GM06990 (cell line): ENCODE results near the gene NLRP14.

Experiments
- DNase-seq: peaks from one replicate; pipeline ENCODE4 v3.0.0-alpha.2; 2011; ENCODE audit not compliant: insufficient read length; ENCODE audit errors: extremely low read depth
- H3K27me3 ChIP-seq: replicated peaks from 2 replicates; pipeline ENCODE4 v1.6.0; 2011; ENCODE audit warnings: low read length; ENCODE audit not compliant: control insufficient read depth, insufficient read depth
- H3K36me3 ChIP-seq: 2 replicates; pipeline ENCODE4 v1.5.1; 2011; ENCODE audit warnings: low read length; ENCODE audit not compliant: control insufficient read depth, insufficient read depth
- H3K4me3 ChIP-seq: replicated peaks from 2 replicates; pipeline ENCODE4 v1.5.1; 2011; ENCODE audit warnings: low read depth, mild to moderate bottlenecking, control low read depth, low read length
- TF ChIP-seq, protein P1 (sequence below): IDR thresholded peaks from 2 replicates; pipeline ENCODE4 v1.5.1; 2011; ENCODE audit warnings: low read length, control low read depth, mild to moderate bottlenecking, inconsistent platforms; ENCODE audit not compliant: insufficient read depth, poor library complexity, severe bottlenecking

Gene NLRP14

DNA sequence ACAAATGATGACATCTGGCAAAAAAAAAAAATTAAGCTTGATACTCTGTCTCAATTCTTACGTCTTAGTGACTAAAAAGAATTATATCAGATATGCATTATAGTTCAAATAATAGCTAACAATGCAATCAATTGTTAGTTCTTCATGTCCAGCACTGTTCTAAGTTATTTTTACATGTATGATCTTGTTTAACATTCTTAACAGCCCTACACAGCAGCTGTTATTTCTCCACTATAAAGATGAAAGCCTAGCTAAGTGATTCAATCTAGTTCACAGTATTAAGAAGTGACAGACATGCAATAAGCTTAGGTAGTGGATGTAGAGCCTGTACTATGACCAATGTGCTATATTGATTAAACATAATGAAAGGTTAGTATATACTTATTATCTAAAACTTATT, 4.3 kb upstream of the NLRP14 start:
- Histone ChIP-seq H3K27me3 (no peaks in the 10 kb centered on the region), H3K36me3 (no peaks in the 10 kb centered on the region), H3K4me3 (no peak overlapping the region)
- TF ChIP-seq, protein P1, sequence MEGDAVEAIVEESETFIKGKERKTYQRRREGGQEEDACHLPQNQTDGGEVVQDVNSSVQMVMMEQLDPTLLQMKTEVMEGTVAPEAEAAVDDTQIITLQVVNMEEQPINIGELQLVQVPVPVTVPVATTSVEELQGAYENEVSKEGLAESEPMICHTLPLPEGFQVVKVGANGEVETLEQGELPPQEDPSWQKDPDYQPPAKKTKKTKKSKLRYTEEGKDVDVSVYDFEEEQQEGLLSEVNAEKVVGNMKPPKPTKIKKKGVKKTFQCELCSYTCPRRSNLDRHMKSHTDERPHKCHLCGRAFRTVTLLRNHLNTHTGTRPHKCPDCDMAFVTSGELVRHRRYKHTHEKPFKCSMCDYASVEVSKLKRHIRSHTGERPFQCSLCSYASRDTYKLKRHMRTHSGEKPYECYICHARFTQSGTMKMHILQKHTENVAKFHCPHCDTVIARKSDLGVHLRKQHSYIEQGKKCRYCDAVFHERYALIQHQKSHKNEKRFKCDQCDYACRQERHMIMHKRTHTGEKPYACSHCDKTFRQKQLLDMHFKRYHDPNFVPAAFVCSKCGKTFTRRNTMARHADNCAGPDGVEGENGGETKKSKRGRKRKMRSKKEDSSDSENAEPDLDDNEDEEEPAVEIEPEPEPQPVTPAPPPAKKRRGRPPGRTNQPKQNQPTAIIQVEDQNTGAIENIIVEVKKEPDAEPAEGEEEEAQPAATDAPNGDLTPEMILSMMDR = no peak
- no peak for DNase-seq

DNA sequence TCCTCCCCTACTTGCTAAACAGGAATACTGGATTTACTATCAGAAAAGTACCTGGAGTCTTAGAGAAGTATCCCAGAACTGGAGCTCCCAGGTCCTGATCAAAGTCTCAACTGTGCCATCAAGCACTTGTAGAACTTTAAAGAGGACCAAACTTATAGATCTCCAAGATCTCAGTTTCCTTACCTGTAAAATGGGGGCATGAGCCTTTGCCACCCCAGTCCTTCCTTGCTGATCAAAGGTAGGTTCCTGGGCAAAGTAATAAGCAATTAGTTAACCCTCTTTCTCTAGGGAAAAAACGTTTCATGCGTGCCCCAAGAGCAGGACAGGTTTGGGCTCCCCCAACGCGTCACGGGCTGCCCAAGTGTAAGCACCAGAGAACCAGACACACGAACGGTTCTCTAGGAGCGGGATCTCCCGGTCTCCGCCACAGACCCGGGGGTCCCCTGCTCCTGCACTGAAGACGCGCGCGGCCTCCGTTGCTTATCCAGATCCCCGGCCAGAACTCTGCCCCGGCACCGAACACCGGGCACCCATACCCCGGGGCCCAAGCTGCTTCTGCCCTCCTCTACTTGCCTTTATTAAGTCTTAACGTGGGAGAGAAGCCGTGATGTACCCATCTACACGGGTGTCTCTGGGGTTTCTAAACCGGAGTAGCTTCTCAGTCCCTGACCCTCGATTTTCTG, 638 bp upstream of the NLRP14 start:
- H3K36me3 ChIP-seq = no peaks in the 10 kb centered on the region
- no peaks in the 10 kb centered on the region for H3K27me3 ChIP-seq
- DNase-seq = no peak
- peak overlapping the region; percentile 50 for H3K4me3 ChIP-seq
- TF ChIP-seq, protein P1 = no peak

DNA sequence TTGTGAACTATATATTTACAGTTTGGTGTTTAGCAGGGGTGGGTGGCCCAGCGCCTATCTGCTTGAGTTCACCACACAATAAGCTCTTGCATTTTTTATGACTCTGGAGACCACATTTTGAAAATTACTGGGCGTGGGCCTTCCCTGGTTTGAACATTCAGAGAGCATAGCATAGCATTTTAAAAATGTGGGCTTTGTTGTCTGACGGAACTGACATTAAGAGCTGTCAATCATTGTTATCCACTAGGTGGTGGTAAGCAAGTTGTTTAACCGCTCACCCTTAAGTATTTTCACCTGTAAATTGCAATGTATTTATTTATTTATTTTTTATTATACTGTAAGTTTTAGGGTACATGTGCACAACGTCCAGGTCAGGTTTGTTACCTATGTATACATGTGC, 1.0 kb downstream of the NLRP14 start:
- Histone ChIP-seq H3K27me3 (no peaks in the 10 kb centered on the region), H3K36me3 (no peaks in the 10 kb centered on the region)
- TF ChIP-seq, protein P1 = no peak

DNA sequence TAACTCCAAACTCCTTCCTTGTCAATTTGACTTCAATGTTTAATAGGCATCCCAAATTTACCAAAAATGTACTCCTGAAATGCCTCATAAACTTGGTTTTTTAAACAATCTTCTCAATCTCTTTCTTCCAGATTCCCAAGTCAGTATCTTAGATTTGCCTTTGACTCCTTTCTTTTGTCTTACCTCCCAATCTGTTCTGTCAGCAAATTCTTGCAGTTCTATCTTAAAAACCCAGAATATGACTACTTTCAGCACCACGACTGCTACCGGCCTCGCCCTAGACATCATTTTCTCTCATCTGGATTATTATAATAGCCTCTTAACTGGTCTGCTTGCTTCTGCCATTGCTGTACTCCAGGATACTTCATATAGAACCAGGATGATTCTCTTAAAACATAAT, 7.9 kb downstream of the NLRP14 start:
- H3K36me3 ChIP-seq = no peaks in the 10 kb centered on the region
- TF ChIP-seq, protein P1 = no peak
- no peak overlapping the region for H3K4me3 ChIP-seq

More for the DNA sequence above, 1.0 kb downstream of the NLRP14 start:
- no peak overlapping the region for H3K4me3 ChIP-seq
- DNase-seq = no peak

DNA sequence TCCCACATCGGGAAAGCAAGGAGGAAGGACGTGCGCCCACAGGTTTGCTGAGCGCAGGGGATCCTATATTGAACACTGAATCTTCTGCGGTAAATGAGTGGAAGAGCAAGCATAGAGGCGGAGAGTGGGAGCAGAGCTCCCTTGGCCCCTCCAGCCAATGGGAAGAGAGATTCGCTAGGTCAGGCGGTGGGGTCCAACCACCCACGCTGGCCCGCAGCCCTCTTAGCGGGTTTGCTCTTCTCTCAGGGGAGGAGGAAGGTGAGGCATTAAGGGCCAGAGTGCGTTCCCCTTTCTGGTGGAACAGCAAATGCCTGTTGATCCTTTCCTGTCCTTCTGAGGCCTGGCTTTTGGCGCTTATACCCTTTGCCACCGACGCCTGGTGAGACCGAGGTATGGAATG, 10.6 kb downstream of the NLRP14 start:
- no peaks in the 10 kb centered on the region for H3K36me3 ChIP-seq
- TF ChIP-seq, protein P1 = no peak
- no peak for DNase-seq
- H3K4me3 ChIP-seq = no peak overlapping the region
- no peaks in the 10 kb centered on the region for H3K27me3 ChIP-seq

More for the DNA sequence above, 7.9 kb downstream of the NLRP14 start:
- no peak for DNase-seq
- H3K27me3 ChIP-seq = no peaks in the 10 kb centered on the region

DNA sequence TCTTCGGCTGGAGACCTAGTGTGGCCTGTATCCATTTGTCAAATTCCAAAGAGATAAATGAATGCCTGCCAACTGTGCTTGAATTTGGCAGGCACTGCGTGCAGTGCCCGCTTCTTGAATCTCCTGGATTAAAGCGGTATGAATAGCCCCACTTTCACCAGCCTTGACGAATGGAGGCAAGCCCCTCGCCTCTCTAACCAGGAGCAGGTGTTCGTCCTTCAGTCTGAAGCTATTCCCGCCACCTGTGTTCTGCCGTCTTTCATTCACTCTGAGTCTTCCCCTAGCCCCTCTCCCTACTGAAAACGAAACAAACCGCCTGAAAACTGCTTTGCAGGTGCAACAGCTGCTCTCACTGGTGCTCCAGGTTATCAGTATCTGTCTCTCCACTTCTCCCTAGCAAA, 11.2 kb downstream of the NLRP14 start:
- H3K4me3 ChIP-seq = no peak overlapping the region
- DNase-seq = no peak
- no peaks in the 10 kb centered on the region for H3K27me3 ChIP-seq
- TF ChIP-seq, protein P1 = no peak
- H3K36me3 ChIP-seq = no peaks in the 10 kb centered on the region
